ENCODE data around the gene MELK. TPM values are rescaled to one million over a fixed set of nuclear protein-coding genes. Genes with fewer than 3 reads are reported as not detected.

The MELK gene
- polyA plus RNA-seq, 3 donors = 0.08 TPM; not detected in 2

GRCh38 chr9:36720043-36720442 is 147.3 kb downstream of the MELK start:
- no peak for DNase-seq
- H4K20me1 ChIP-seq (ENCODE audit: insufficient read depth, low read length) = no peaks in the 10 kb centered on the region
- Mint-ChIP-seq H3K4me3 (no peak overlapping the region), H3K27me3 (ENCODE audit: low read depth in 3 of 3) (peaks cover 1 to 4% (median 3%) of the 10 kb centered on the region in 3 donors), H3K9me3 (no peaks in the 10 kb centered on the region), H3K36me3 (no peaks in the 10 kb centered on the region), H3K4me1 (no peaks in the 10 kb centered on the region), H3K27ac (no peak overlapping the region)
- no peak overlapping the region for H3K4me3 ChIP-seq (replicated peaks in 1 of 3; ENCODE audit: low read depth in 2 of 3, low read length in 3 of 3)
- WGBS (ENCODE audit: insufficient coverage) = 91% methylated on average over 4 of the region's 9 CpGs
- no peaks in the 10 kb centered on the region for H3K36me3 ChIP-seq (replicated peaks in 1 of 2; ENCODE audit: control insufficient read depth in 1 of 2, insufficient read depth in 2 of 2, low read length in 2 of 2)
- no peaks in the 10 kb centered on the region for H3K4me1 ChIP-seq (ENCODE audit: control insufficient read depth in 1 of 2, insufficient read depth in 2 of 2, low read length in 2 of 2)
- H3K9ac ChIP-seq (ENCODE audit: insufficient read depth, low read length, poor library complexity, severe bottlenecking) = no peak overlapping the region
- intact Hi-C loops (cut with micrococcal nuclease) = no loop called here
- H2AFZ ChIP-seq (ENCODE audit: insufficient read depth, low read depth, low read length, poor library complexity, severe bottlenecking) = no peak overlapping the region
- no peaks in the 10 kb centered on the region for H3K9me3 ChIP-seq (replicated peaks in 1 of 2; ENCODE audit: control insufficient read depth in 1 of 2, insufficient read depth in 1 of 2, low read length in 2 of 2)
- no peaks in the 10 kb centered on the region for H3K79me2 ChIP-seq (ENCODE audit: insufficient read depth, low read length)
- H3K27ac ChIP-seq (ENCODE audit: low read depth in 1 of 2, low read length in 2 of 2) = no peak overlapping the region
- no peaks in the 10 kb centered on the region for H3K27me3 ChIP-seq (ENCODE audit: control insufficient read depth in 2 of 2, insufficient read depth in 2 of 2, low read length in 2 of 2)
- no peak overlapping the region for H3K4me2 ChIP-seq (replicated peaks; ENCODE audit: extremely low read depth, low read length, poor library complexity, severe bottlenecking)
- TF ChIP-seq, protein P1, sequence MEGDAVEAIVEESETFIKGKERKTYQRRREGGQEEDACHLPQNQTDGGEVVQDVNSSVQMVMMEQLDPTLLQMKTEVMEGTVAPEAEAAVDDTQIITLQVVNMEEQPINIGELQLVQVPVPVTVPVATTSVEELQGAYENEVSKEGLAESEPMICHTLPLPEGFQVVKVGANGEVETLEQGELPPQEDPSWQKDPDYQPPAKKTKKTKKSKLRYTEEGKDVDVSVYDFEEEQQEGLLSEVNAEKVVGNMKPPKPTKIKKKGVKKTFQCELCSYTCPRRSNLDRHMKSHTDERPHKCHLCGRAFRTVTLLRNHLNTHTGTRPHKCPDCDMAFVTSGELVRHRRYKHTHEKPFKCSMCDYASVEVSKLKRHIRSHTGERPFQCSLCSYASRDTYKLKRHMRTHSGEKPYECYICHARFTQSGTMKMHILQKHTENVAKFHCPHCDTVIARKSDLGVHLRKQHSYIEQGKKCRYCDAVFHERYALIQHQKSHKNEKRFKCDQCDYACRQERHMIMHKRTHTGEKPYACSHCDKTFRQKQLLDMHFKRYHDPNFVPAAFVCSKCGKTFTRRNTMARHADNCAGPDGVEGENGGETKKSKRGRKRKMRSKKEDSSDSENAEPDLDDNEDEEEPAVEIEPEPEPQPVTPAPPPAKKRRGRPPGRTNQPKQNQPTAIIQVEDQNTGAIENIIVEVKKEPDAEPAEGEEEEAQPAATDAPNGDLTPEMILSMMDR (IDR thresholded peaks at IDR 0.05) = no peak

DNA sequence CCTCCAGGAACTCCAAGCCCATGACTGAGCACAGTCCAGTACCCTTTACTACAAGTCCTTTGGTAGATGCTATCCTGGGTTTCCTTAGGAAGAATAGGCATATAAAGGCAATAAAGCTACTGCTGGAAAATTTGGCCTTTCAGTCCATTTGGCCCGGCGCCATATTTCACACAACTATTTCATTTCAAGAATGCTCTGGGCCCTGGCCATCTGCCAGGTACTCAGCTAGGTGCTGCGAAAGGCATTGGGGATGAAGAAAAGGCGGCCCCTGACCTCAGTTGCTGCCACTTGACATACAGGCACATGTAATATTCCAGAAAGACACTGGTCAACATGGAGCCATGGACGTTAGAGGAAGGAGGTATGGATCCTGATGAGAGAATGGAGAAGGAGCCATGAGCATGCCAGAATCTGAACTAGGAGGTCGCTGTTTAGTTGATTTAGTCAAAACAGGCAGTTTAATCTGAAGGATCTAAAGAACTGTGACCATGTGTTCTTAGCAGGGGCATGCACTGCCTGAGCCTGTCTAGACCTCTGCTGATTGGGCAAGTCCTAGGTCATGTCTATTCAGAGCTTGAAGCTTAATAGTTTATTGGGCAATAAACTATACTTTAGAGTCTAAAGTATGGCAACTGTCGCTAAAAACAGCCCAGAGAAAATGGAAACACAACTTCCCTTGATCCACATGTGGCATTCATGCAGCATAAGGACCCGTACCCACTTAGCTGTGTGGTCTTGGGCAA is 149.3 kb downstream of the MELK start:
- no peaks in the 10 kb centered on the region for H3K79me2 ChIP-seq (ENCODE audit: insufficient read depth, low read length)
- no peak overlapping the region for H2AFZ ChIP-seq (ENCODE audit: insufficient read depth, low read depth, low read length, poor library complexity, severe bottlenecking)
- Mint-ChIP-seq H3K4me3 (no peak overlapping the region), H3K27ac (no peak overlapping the region), H3K9me3 (no peaks in the 10 kb centered on the region), H3K4me1 (no peaks in the 10 kb centered on the region), H3K27me3 (ENCODE audit: low read depth in 3 of 3) (peaks cover 0 to 3% (median 2%) of the 10 kb centered on the region in 3 donors), H3K36me3 (no peaks in the 10 kb centered on the region)
- no peaks in the 10 kb centered on the region for H3K9me3 ChIP-seq (replicated peaks in 1 of 2; ENCODE audit: control insufficient read depth in 1 of 2, insufficient read depth in 1 of 2, low read length in 2 of 2)
- no peak overlapping the region for H3K4me3 ChIP-seq (replicated peaks in 1 of 3; ENCODE audit: low read depth in 2 of 3, low read length in 3 of 3)
- no peaks in the 10 kb centered on the region for H3K36me3 ChIP-seq (replicated peaks in 1 of 2; ENCODE audit: control insufficient read depth in 1 of 2, insufficient read depth in 2 of 2, low read length in 2 of 2)
- no peaks in the 10 kb centered on the region for H3K4me1 ChIP-seq (ENCODE audit: control insufficient read depth in 1 of 2, insufficient read depth in 2 of 2, low read length in 2 of 2)
- no peak overlapping the region for H3K27ac ChIP-seq (ENCODE audit: low read depth in 1 of 2, low read length in 2 of 2)
- H4K20me1 ChIP-seq (ENCODE audit: insufficient read depth, low read length) = no peaks in the 10 kb centered on the region
- no peaks in the 10 kb centered on the region for H3K27me3 ChIP-seq (ENCODE audit: control insufficient read depth in 2 of 2, insufficient read depth in 2 of 2, low read length in 2 of 2)
- H3K9ac ChIP-seq (ENCODE audit: insufficient read depth, low read length, poor library complexity, severe bottlenecking) = no peak overlapping the region
- DNase-seq = no peak
- H3K4me2 ChIP-seq (replicated peaks; ENCODE audit: extremely low read depth, low read length, poor library complexity, severe bottlenecking) = no peak overlapping the region
- intact Hi-C loops (cut with micrococcal nuclease) = no loop called here
- TF ChIP-seq, protein P1 (IDR thresholded peaks at IDR 0.05) = no peak
- 93% methylated on average over 3 of the region's 8 CpGs for WGBS (ENCODE audit: insufficient coverage)
